ENCODE measurements around the gene CDK3.

Gene CDK3

GRCh38 chr17:75994802-75995370 is 5.8 kb upstream of the CDK3 start:
- no peak for DNase-seq

GRCh38 chr17:75995385-75995925 is 5.2 kb upstream of the CDK3 start:
- no peak for DNase-seq

- DNase-seq: no peak
These were observed 3.7 kb upstream of the CDK3 start for GRCh38 chr17:75996665-75997590.

- no peak for DNase-seq
These were observed 2.3 kb upstream of the CDK3 start for GRCh38 chr17:75998327-75998795.

- DNase-seq: peak; percentile 54 to 71
These were observed 470 bp upstream of the CDK3 start for GRCh38 chr17:76000016-76000754.

GRCh38 chr17:76002100-76002499 is 1.4 kb downstream of the CDK3 start:
- DNase-seq: no peak

GRCh38 chr17:76003915-76004314 is 3.3 kb downstream of the CDK3 start:
- DNase-seq: no peak

GRCh38 chr17:76004750-76005262 is 4.2 kb downstream of the CDK3 start:
- no peak for DNase-seq

- DNase-seq: peak; percentile 51 to 86
These were observed 4.9 kb downstream of the CDK3 start for GRCh38 chr17:76005263-76006149.

- no peak for DNase-seq
These were observed 6.6 kb downstream of the CDK3 start for GRCh38 chr17:76007131-76007849.

GRCh38 chr17:76007850-76008165 is 7.2 kb downstream of the CDK3 start:
- DNase-seq: no peak

- no peak for DNase-seq
These were observed 7.6 kb downstream of the CDK3 start for GRCh38 chr17:76008208-76008607.

- no peak for DNase-seq
These were observed 8.2 kb downstream of the CDK3 start for GRCh38 chr17:76008630-76009425.

GRCh38 chr17:76009447-76009846 is 8.8 kb downstream of the CDK3 start:
- no peak for DNase-seq

GRCh38 chr17:76009969-76010661 is 9.5 kb downstream of the CDK3 start:
- no peak for DNase-seq

GRCh38 chr17:76011951-76012350 is 11.3 kb downstream of the CDK3 start:
- no peak for DNase-seq

- DNase-seq: no peak
These were observed 12.8 kb downstream of the CDK3 start for GRCh38 chr17:76013377-76013932.

GRCh38 chr17:76014100-76014924 is 13.7 kb downstream of the CDK3 start:
- peak; percentile 73 to 79 for DNase-seq

- DNase-seq: no peak
These were observed 14.2 kb downstream of the CDK3 start for GRCh38 chr17:76014925-76015261.

Measured in NCI-H1930 (cell line).